ENCODE data around the gene EMC9. TPM values are rescaled to one million over a fixed set of nuclear protein-coding genes. Genes with fewer than 3 reads are reported as not detected.

EMC9 gene
- total and polyA plus RNA-seq, 2 experiments from 2014 or later: 13.8 to 34.1 TPM

DNA sequence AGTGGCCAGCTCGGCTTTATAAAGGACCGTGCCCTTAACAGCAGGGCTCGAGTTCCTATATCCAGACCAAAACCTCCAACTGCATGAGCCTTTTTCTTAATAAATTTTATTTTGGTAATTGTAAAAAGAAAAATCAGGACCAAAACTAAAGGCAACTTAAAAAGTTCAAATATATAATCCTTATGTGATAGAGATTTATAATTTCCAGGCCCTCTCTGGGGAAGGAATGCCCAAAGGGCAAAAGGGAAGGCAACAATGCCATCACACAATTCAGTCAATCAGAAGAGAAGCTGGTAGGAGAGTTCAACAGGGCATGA is 47.6 kb upstream of the EMC9 start:
- Histone ChIP-seq H4K20me1 (ENCODE audit: insufficient read depth, poor library complexity, severe bottlenecking) (no peaks in the 10 kb centered on the region), H3K79me2 (peaks cover 33% of the 10 kb centered on the region), H3K36me3 (replicated peaks; ENCODE audit: insufficient read depth, low read depth) (no peaks in the 10 kb centered on the region), H3K9me3 (ENCODE audit: low read depth) (no peaks in the 10 kb centered on the region), H3K4me1 (ENCODE audit: insufficient read depth) (peaks cover 5% of the 10 kb centered on the region), H3K4me3 (no peak overlapping the region), H3K27ac (peak overlapping the region; percentile 66), H3K27me3 (no peaks in the 10 kb centered on the region), H3K4me2 (peak overlapping the region; percentile 74), H3K9me2 (replicated peaks; ENCODE audit: insufficient read depth) (no peaks in the 10 kb centered on the region), H2AFZ (peak overlapping the region; percentile 34)
- no peak for DNase-seq (ENCODE audit: low spot score)
- TF ChIP-seq EZH2 (IDR thresholded peaks at IDR 0.05; ENCODE audit: borderline replicate concordance): no peak
- no peak for TF ChIP-seq EZH2phosphoT487 (IDR thresholded peaks at IDR 0.05; ENCODE audit: low read depth, severe bottlenecking, unreplicated experiment)
- TF ChIP-seq, protein P1, sequence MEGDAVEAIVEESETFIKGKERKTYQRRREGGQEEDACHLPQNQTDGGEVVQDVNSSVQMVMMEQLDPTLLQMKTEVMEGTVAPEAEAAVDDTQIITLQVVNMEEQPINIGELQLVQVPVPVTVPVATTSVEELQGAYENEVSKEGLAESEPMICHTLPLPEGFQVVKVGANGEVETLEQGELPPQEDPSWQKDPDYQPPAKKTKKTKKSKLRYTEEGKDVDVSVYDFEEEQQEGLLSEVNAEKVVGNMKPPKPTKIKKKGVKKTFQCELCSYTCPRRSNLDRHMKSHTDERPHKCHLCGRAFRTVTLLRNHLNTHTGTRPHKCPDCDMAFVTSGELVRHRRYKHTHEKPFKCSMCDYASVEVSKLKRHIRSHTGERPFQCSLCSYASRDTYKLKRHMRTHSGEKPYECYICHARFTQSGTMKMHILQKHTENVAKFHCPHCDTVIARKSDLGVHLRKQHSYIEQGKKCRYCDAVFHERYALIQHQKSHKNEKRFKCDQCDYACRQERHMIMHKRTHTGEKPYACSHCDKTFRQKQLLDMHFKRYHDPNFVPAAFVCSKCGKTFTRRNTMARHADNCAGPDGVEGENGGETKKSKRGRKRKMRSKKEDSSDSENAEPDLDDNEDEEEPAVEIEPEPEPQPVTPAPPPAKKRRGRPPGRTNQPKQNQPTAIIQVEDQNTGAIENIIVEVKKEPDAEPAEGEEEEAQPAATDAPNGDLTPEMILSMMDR (IDR thresholded peaks at IDR 0.05; ENCODE audit: poor library complexity): no peak
- WGBS (ENCODE audit: low lambda C conversion rate, missing lambda C conversion rate): 5% methylated on average over 3 of the region's 3 CpGs

DNA sequence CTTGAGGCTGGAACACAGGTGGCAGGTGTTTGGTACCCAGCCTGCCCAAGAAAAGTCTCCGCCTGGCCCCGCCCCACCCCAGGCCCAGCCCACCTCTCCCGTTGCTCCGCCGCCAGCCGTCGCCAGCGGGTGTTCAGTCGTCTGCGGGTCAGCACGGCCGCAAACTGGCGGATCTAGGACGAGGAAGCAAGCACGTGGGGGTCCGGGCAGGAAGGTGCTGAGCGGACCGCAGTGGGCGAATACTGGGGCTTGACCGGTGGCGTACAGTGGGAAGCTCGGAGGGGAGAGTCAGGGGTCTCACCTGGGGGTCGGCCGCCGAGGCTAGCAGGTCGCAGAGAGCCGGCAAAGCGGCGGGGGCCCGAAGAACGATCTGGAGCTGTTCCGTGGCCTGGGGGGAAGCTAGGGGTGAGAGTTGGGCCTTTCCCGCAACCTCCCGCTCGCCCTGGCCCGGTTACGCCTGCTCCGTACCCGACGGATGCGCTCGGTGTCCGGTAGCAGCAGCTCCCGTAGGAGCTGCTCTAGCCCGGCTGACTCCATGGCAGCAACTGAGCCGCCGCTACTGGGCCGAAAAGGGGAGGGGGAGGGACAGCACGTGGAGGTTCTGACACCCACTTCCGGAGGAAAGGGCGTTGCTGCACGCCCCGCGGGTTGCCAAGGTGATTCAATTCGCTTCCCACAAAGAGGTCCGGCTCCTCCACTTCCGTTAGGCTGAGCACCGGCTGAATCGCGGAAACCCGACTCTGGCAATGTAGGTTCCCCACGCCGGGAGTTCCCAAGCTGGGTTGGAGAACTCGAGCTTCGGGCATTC is 47.1 kb upstream of the EMC9 start, which contains the start of gene IPO4:
TSS of gene IPO4 (minus strand) at position 566 of the 808 bp plus-strand sequence. CDS start at position 537, 29 bp downstream.
- no peaks in the 10 kb centered on the region for H3K36me3 ChIP-seq (replicated peaks; ENCODE audit: insufficient read depth, low read depth)
- no peak for TF ChIP-seq EZH2phosphoT487 (IDR thresholded peaks at IDR 0.05; ENCODE audit: low read depth, severe bottlenecking, unreplicated experiment)
- TF ChIP-seq, protein P1 (IDR thresholded peaks at IDR 0.05; ENCODE audit: poor library complexity): no peak
- H3K4me2 ChIP-seq: peak within 1 kb of the TSS; percentile 98
- no peaks in the 10 kb centered on the region for H3K9me3 ChIP-seq (ENCODE audit: low read depth)
- no peaks in the 10 kb centered on the region for H3K27me3 ChIP-seq
- WGBS (ENCODE audit: low lambda C conversion rate, missing lambda C conversion rate): under 1% methylated on average over 57 of the region's 65 CpGs
- H3K4me1 ChIP-seq (ENCODE audit: insufficient read depth): peaks cover 5% of the 10 kb centered on the region
- peaks cover 30% of the 10 kb centered on the region for H3K79me2 ChIP-seq
- H4K20me1 ChIP-seq (ENCODE audit: insufficient read depth, poor library complexity, severe bottlenecking): no peaks in the 10 kb centered on the region
- H2AFZ ChIP-seq: peak within 1 kb of the TSS; percentile 43
- no peaks in the 10 kb centered on the region for H3K9me2 ChIP-seq (replicated peaks; ENCODE audit: insufficient read depth)
- peak within 1 kb of the TSS; percentile 51 for H3K4me3 ChIP-seq
- H3K27ac ChIP-seq: peak within 1 kb of the TSS; percentile 78
- DNase-seq (ENCODE audit: low spot score): peak; percentile 97

DNA sequence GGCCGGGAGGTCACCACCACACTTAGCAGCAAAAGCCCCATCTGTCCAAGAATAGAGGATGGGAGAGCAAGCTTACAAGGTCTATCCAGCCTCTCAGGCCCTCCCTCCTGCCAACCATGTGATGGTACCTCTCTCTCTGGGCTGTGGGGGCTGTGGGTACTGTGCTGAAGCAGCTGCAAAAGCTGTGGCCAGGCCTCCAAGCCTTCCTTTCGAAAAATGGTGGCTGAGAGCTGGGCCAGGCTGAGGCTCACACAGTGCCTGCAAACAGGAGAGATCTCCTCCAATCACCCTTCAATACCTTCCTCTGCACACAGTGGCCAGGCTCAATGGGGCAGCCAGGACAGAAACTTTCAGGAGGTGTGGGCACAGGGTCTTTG is 46.1 kb upstream of the EMC9 start:
- Histone ChIP-seq H3K9me3 (ENCODE audit: low read depth) (no peaks in the 10 kb centered on the region), H3K4me3 (no peak overlapping the region), H3K4me2 (peak overlapping the region; percentile 98), H3K36me3 (replicated peaks; ENCODE audit: insufficient read depth, low read depth) (no peaks in the 10 kb centered on the region), H3K27ac (no peak overlapping the region), H3K9me2 (replicated peaks; ENCODE audit: insufficient read depth) (no peaks in the 10 kb centered on the region), H2AFZ (no peak overlapping the region), H4K20me1 (ENCODE audit: insufficient read depth, poor library complexity, severe bottlenecking) (no peaks in the 10 kb centered on the region), H3K79me2 (peaks cover 24% of the 10 kb centered on the region), H3K4me1 (ENCODE audit: insufficient read depth) (peaks cover 5% of the 10 kb centered on the region), H3K27me3 (no peaks in the 10 kb centered on the region)
- DNase-seq (ENCODE audit: low spot score): no peak
- WGBS (ENCODE audit: low lambda C conversion rate, missing lambda C conversion rate): 88% methylated on average over 2 of the region's 2 CpGs
- TF ChIP-seq, protein P1 (IDR thresholded peaks at IDR 0.05; ENCODE audit: poor library complexity): no peak
- TF ChIP-seq EZH2phosphoT487 (IDR thresholded peaks at IDR 0.05; ENCODE audit: low read depth, severe bottlenecking, unreplicated experiment): no peak
- TF ChIP-seq EZH2 (IDR thresholded peaks at IDR 0.05; ENCODE audit: borderline replicate concordance): no peak
